Measurements from ENCODE around the gene EML6. TPM values are rescaled to one million over a fixed set of nuclear protein-coding genes. Genes with fewer than 3 reads are reported as not detected.
A peak's percentile ranks its signal among the peaks of the same experiment; 100 is the strongest.

EML6 gene
- total and polyA plus RNA-seq, 2 of the 13 experiments (the other 11 are each of a cell fraction or from before 2014, with no cell fraction given), result 17.2 to 32.4 TPM

GRCh38 chr2:54946220-54946805 is 222.9 kb downstream of the EML6 start:
- Histone ChIP-seq H3K79me2 (ENCODE audit: insufficient read depth, low read length) (no peaks in the 10 kb centered on the region), H3K27me3 (ENCODE audit: control insufficient read depth in 1 of 2, insufficient read depth in 2 of 2, low read length in 2 of 2) (no peaks in the 10 kb centered on the region), H4K20me1 (ENCODE audit: insufficient read depth, low read length) (no peaks in the 10 kb centered on the region), H3K27ac (ENCODE audit: extremely low read length, insufficient read depth, low read length) (no peak overlapping the region), H3K9ac (ENCODE audit: insufficient read depth, low read depth, low read length) (no peak overlapping the region; the same call in 1 of the 2 replicates), H3K36me3 (replicated peaks in 1 of 2; ENCODE audit: control insufficient read depth in 1 of 2, insufficient read depth in 2 of 2, low read length in 2 of 2) (no peaks in the 10 kb centered on the region), H3K4me3 (replicated peaks in 1 of 3; ENCODE audit: insufficient read depth in 1 of 3, low read depth in 2 of 3, low read length in 3 of 3) (no peak overlapping the region), H3K4me1 (ENCODE audit: insufficient read depth, low read length) (peaks cover 18% of the 10 kb centered on the region), H3K4me2 (ENCODE audit: low read depth, low read length) (no peak overlapping the region), H3K9me3 (ENCODE audit: low read length) (no peaks in the 10 kb centered on the region), H2AFZ (ENCODE audit: low read length) (no peak overlapping the region)
- no peak for TF ChIP-seq PHF5A (CRISPR knock-in tag; IDR thresholded peaks at IDR 0.05; ENCODE audit: low read depth, unreplicated experiment)
- TF ChIP-seq, protein P1, sequence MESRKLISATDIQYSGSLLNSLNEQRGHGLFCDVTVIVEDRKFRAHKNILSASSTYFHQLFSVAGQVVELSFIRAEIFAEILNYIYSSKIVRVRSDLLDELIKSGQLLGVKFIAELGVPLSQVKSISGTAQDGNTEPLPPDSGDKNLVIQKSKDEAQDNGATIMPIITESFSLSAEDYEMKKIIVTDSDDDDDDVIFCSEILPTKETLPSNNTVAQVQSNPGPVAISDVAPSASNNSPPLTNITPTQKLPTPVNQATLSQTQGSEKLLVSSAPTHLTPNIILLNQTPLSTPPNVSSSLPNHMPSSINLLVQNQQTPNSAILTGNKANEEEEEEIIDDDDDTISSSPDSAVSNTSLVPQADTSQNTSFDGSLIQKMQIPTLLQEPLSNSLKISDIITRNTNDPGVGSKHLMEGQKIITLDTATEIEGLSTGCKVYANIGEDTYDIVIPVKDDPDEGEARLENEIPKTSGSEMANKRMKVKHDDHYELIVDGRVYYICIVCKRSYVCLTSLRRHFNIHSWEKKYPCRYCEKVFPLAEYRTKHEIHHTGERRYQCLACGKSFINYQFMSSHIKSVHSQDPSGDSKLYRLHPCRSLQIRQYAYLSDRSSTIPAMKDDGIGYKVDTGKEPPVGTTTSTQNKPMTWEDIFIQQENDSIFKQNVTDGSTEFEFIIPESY (CRISPR knock-in tag; IDR thresholded peaks at IDR 0.05), result peak; percentile 46; the same call in 1 of the 2 replicates
- no peak for TF ChIP-seq JUNB (CRISPR knock-in tag; IDR thresholded peaks at IDR 0.05; ENCODE audit: borderline replicate concordance)
- TF ChIP-seq NCOR1 (IDR thresholded peaks at IDR 0.05; ENCODE audit: borderline replicate concordance, low read length), result no peak
- ChIA-PET CTCF (ENCODE audit: low intra/inter-chr PET ratio, low total read pairs) (no interaction called here), POLR2A (no interaction called here)
- ATAC-seq, result no peak
- in situ Hi-C loops (cut with HindIII; ENCODE audit: extremely low pct_ligation_motif_present, low pct_unique_long_range_greater_than_20kb), result no loop called here
- 91% methylated on average over 9 of the region's 9 CpGs for WGBS (ENCODE audit: low lambda C conversion rate)
- BruUV-seq (replicated peaks), result no TSS peak
- DNase-seq (ENCODE audit: low spot score), result no peak
- intact Hi-C loops (cut with micrococcal nuclease; ENCODE audit: unreplicated experiment), result no loop called here
- FAIRE-seq, result no peak

- FAIRE-seq (no peak), ATAC-seq (no peak), DNase-seq (ENCODE audit: low spot score) (no peak)
- no peaks in the 10 kb centered on the region for H3K79me2 ChIP-seq (ENCODE audit: insufficient read depth, low read length)
- no peak overlapping the region for H2AFZ ChIP-seq (ENCODE audit: low read length)
- 88% methylated on average over 11 of the region's 11 CpGs for WGBS (ENCODE audit: low lambda C conversion rate)
- peaks cover 13% of the 10 kb centered on the region for H3K4me1 ChIP-seq (ENCODE audit: insufficient read depth, low read length)
- H4K20me1 ChIP-seq (ENCODE audit: insufficient read depth, low read length), result no peaks in the 10 kb centered on the region
- ChIA-PET CTCF (ENCODE audit: low intra/inter-chr PET ratio, low total read pairs) (no interaction called here), POLR2A (no interaction called here)
- no peaks in the 10 kb centered on the region for H3K9me3 ChIP-seq (ENCODE audit: low read length)
- H3K27ac ChIP-seq (ENCODE audit: extremely low read length, insufficient read depth, low read length), result no peak overlapping the region
- in situ Hi-C loops (cut with HindIII; ENCODE audit: extremely low pct_ligation_motif_present, low pct_unique_long_range_greater_than_20kb) (no loop called here), intact Hi-C loops (cut with micrococcal nuclease; ENCODE audit: unreplicated experiment) (no loop called here)
- BruUV-seq (replicated peaks), result no TSS peak
- no peaks in the 10 kb centered on the region for H3K36me3 ChIP-seq (replicated peaks in 1 of 2; ENCODE audit: control insufficient read depth in 1 of 2, insufficient read depth in 2 of 2, low read length in 2 of 2)
- no peaks in the 10 kb centered on the region for H3K27me3 ChIP-seq (ENCODE audit: control insufficient read depth in 1 of 2, insufficient read depth in 2 of 2, low read length in 2 of 2)
- H3K4me2 ChIP-seq (ENCODE audit: low read depth, low read length), result no peak overlapping the region
- no peak overlapping the region for H3K4me3 ChIP-seq (replicated peaks in 1 of 3; ENCODE audit: insufficient read depth in 1 of 3, low read depth in 2 of 3, low read length in 3 of 3)
- H3K9ac ChIP-seq (ENCODE audit: insufficient read depth, low read depth, low read length), result no peak overlapping the region
- TF ChIP-seq BRCA1 (CRISPR knock-in tag; IDR thresholded peaks at IDR 0.05) (no peak), ZNF549 (CRISPR knock-in tag; IDR thresholded peaks at IDR 0.05) (no peak), ATF7-NPFF (CRISPR knock-in tag; IDR thresholded peaks at IDR 0.05; ENCODE audit: low read depth) (no peak), ZEB1 (IDR thresholded peaks at IDR 0.05; ENCODE audit: insufficient replicate concordance, low read depth) (no peak), HCFC1 (IDR thresholded peaks at IDR 0.05; ENCODE audit: low read depth, low read length) (no peak), SCMH1 (CRISPR knock-in tag; IDR thresholded peaks at IDR 0.05; ENCODE audit: borderline replicate concordance) (no peak), YY1 (IDR thresholded peaks at IDR 0.05; ENCODE audit: insufficient read depth, insufficient replicate concordance, low read depth, low read length) (no peak), ZNF451 (CRISPR knock-in tag; IDR thresholded peaks at IDR 0.05) (no peak), FOXA3 (CRISPR knock-in tag; IDR thresholded peaks at IDR 0.05) (no peak), HNRNPL (IDR thresholded peaks at IDR 0.05; ENCODE audit: low read depth, low read length) (no peak), HNF4A (CRISPR knock-in tag; IDR thresholded peaks at IDR 0.05) (no peak), SP2 (CRISPR knock-in tag; IDR thresholded peaks at IDR 0.05) (no peak), SIX1 (CRISPR knock-in tag; IDR thresholded peaks at IDR 0.05; ENCODE audit: borderline replicate concordance) (no peak)
- TF ChIP-seq, protein P2, sequence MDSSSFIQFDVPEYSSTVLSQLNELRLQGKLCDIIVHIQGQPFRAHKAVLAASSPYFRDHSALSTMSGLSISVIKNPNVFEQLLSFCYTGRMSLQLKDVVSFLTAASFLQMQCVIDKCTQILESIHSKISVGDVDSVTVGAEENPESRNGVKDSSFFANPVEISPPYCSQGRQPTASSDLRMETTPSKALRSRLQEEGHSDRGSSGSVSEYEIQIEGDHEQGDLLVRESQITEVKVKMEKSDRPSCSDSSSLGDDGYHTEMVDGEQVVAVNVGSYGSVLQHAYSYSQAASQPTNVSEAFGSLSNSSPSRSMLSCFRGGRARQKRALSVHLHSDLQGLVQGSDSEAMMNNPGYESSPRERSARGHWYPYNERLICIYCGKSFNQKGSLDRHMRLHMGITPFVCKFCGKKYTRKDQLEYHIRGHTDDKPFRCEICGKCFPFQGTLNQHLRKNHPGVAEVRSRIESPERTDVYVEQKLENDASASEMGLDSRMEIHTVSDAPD (CRISPR knock-in tag; IDR thresholded peaks at IDR 0.05), result no peak
Observed at GRCh38 chr2:54947136-54947535, 223.7 kb downstream of the EML6 start.
